ACHN (cell line): ENCODE results near the gene FUT6.
A peak's percentile ranks its signal among the peaks of the same experiment; 100 is the strongest.

Experiments used
- DNase-seq: peaks from one replicate; pipeline ENCODE4 v3.0.0-alpha.2; 2015
- in situ Hi-C: cut with HindIII; loops from 2 replicates; pipeline ENCODE4 v1.10.0; 2017; ENCODE audit warnings: low sequenced_read_pairs, low pct_ligation_motif_present, low pct_unique_long_range_greater_than_20kb

Gene FUT6

GRCh38 chr19:5832061-5832460, 7.4 kb downstream of the FUT6 start:
- in situ Hi-C loops, result no loop called here
- no peak for DNase-seq

DNA sequence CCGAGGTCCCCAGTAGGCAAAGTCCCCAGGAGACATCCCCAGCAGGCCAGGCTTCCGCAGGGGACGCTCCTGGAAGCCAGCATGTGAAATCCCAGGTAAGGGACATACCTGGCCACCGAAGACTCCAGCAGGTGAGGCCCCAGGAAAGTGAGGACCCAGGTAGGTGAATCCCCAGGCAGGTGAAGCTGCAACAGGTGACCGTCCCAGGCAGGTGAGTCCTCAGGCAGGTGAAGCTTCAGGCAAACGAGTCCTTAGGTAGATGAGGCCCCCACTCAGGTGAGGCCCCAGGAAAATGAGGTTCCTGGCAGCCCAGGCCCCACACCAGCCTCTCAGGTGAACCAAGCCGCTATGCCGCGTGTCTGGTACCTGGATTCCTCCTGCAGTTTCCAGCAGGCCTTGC, 8.3 kb downstream of the FUT6 start:
- in situ Hi-C loops, result no loop called here

GRCh38 chr19:5829567-5830310, 9.8 kb downstream of the FUT6 start:
- in situ Hi-C loops, result no loop called here
- DNase-seq, result no peak

More for the DNA sequence above, 8.3 kb downstream of the FUT6 start:
- no peak for DNase-seq

- in situ Hi-C loops, result no loop called here
- peak; percentile 24 for DNase-seq
Measured at GRCh38 chr19:5828661-5829566, 10.6 kb downstream of the FUT6 start.

DNA sequence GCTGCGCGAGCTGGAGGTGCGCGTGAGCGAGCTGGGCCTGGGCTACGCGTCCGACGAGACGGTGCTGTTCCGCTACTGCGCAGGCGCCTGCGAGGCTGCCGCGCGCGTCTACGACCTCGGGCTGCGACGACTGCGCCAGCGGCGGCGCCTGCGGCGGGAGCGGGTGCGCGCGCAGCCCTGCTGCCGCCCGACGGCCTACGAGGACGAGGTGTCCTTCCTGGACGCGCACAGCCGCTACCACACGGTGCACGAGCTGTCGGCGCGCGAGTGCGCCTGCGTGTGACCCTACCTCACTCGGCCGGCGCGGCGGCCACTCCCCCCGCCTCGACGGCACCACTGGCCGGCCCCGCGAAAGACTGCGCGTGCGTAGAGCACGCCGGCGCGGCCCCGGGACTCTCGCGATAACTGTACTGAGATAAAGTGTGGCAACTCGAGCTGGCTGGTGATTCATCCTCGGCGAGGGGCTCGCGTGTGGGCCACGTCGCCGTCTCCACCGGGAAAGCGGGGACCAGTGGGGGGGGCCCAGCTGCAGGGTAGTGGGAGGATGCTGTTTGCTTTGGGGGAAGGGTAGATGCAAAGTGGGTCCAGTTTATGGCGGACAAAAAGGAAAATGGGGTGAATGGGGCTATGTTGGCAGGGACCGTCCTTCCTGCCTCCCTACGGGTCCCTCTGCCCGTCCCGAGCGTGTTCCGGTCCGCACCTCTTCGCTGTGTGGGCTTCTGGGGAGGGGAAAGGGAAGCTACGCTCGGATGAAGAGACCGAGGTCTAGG, 11.4 kb downstream of the FUT6 start:
- DNase-seq, result peak; percentile 91
- in situ Hi-C loops, result no loop called here

DNA sequence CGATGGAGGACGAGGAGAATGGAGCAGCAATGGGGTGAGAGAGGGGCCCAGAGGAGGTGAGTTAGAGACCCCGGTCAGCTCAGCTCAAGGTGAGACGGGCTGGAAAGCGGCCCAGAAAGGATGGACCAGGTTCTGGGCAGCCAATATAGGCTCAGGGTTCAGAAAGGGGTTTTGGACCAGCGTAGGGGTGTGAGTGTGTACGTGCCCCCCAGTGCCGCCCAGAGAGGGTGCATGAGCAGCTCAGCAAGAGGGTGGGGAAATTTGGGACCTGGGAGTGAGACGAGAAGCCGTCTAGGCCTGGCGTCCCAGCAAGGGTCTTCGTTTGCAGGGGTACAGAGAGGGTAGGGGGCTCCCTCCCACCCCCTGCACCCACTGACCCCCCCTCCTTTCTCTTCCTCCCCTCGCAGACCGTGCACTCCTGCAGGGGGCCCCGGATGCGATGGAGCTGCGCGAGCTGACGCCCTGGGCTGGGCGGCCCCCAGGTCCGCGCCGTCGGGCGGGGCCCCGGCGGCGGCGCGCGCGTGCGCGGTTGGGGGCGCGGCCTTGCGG, 12.1 kb downstream of the FUT6 start:
- no peak for DNase-seq

DNA sequence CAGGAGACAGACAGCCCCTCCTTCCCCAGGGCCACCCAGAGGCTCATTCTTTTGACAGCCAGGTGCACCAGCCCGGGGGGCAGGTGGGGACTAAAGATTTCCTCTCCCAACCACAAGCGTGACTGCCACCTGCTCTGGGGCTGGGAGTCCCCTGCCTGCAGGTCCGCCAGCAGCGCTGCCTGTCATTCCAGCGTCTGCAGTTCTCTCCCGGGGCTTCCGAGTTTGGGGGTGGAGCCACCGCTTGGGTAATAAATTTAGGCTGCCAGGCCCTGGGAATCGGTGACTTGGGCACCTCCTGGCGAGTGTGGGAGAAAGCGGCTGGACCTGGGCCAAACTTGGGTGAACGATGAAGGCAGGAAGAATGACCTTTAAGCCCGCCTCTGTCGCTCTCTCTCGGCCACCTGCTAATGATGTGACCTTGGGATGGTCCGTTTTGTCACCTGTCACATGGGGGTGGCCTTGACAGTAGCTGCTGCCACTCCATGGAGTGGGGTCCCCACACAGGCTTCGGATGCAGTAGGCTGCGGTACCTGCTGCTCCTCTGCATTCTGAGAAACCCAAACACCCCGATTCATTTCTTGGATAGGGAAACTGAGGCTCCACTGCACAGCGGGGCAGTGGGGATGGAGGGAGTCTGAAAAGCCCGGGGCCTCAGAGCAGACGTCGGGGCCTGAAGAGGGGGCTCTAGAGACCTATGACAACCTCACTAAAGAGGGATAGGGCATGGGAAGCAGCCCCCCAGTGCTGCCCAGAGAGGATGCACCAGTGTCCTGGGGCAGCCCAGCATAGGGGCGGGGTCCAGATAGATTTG, 12.8 kb downstream of the FUT6 start:
- DNase-seq, result peak; percentile 82
- in situ Hi-C loops, result no loop called here

More for the DNA sequence above, 12.1 kb downstream of the FUT6 start:
- in situ Hi-C loops, result no loop called here

DNA sequence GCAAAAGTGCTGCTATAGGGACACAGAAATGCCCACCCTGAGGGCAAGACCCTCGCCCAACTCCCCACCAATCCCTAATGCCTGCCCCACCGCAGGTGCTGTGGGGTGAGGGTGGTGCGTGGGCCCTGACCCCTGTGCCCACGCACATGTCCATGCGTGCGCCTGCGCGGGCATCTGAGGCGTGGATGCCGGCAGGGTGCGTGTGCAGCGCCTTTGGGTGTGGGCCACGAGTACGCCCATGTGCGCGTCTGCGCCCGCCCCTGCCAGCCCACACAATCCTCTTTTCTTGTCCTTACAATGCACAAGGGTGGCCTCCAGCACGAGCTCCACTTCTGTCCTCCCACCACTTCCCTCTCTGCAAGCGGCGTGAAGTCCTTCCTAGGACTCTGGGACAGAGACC, 14.3 kb downstream of the FUT6 start:
- in situ Hi-C loops, result no loop called here
- no peak for DNase-seq

GRCh38 chr19:5824751-5825150, 14.8 kb downstream of the FUT6 start:
- DNase-seq, result no peak
- in situ Hi-C loops, result no loop called here

GRCh38 chr19:5823579-5824281, 15.8 kb downstream of the FUT6 start:
- in situ Hi-C loops, result no loop called here
- no peak for DNase-seq

GRCh38 chr19:5822181-5822844, 17.2 kb downstream of the FUT6 start:
- no peak for DNase-seq
- in situ Hi-C loops, result no loop called here

DNA sequence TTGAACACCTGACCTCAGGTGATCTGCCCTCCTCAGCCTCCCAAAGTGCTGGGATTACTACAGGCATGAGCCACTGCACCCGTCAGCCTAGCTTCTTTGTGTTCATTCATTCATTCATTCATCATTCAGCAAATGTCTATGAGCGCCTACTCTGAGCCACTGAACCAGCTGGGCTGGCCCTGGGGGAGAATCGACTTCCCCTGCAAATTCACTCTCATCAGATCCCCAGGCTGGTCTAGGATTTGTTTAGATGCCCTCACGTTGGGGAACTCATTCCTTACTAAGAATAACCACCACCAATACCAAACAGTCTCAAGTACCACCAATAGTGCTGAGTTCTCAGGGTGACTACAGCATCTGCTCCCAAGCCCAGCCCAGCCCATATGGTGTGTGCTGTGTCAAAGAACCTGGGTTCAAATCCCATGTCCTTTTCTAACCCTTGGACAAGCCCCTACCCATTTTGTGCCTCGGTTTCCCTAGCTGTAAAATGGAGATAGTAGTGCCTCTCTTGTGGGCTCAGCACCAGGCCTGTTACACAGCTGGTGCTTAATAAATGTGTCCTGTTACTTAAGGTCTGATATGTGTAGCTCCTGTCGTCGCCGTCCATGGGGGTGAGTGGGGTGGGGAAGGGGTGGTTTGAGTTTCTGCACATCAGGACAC, 17.9 kb downstream of the FUT6 start:
- DNase-seq, result no peak
- in situ Hi-C loops, result no loop called here

DNA sequence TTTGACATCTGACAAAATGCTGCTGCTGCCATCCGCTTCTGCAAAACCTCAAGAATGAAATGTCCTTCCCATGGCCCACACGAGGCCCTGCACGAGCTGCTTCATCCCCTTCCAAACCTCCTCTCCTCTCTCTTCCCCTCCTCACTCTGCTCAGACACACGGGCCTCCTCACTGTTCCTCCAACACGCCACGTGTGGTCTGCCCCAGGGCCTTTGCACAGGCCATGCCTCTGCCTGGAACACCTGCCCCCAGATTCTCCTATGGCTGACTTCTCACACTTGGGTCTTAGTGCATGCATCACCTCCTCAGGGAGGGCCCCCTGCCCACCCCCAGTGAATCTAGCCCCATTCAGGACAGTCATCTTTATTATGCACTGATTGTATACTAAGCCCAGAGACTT, 18.7 kb downstream of the FUT6 start:
- DNase-seq, result no peak
- in situ Hi-C loops, result no loop called here

- in situ Hi-C loops, result no loop called here
- DNase-seq, result no peak
Measured at GRCh38 chr19:5818594-5818993, 20.9 kb downstream of the FUT6 start.

- in situ Hi-C loops, result no loop called here
Measured at GRCh38 chr19:5817218-5817617, 22.3 kb downstream of the FUT6 start.

GRCh38 chr19:5814852-5815246, 24.7 kb downstream of the FUT6 start:
- no peak for DNase-seq
- in situ Hi-C loops, result no loop called here

More at GRCh38 chr19:5817218-5817617, 22.3 kb downstream of the FUT6 start:
- no peak for DNase-seq
